Measurements from ENCODE around the gene TMEM250. TPM values are rescaled to one million over a fixed set of nuclear protein-coding genes. Genes with fewer than 3 reads are reported as not detected.

Gene TMEM250
- total RNA-seq, 4 donors from 2014 or later: 23.8 to 31.1 (median 28.4) TPM

DNA sequence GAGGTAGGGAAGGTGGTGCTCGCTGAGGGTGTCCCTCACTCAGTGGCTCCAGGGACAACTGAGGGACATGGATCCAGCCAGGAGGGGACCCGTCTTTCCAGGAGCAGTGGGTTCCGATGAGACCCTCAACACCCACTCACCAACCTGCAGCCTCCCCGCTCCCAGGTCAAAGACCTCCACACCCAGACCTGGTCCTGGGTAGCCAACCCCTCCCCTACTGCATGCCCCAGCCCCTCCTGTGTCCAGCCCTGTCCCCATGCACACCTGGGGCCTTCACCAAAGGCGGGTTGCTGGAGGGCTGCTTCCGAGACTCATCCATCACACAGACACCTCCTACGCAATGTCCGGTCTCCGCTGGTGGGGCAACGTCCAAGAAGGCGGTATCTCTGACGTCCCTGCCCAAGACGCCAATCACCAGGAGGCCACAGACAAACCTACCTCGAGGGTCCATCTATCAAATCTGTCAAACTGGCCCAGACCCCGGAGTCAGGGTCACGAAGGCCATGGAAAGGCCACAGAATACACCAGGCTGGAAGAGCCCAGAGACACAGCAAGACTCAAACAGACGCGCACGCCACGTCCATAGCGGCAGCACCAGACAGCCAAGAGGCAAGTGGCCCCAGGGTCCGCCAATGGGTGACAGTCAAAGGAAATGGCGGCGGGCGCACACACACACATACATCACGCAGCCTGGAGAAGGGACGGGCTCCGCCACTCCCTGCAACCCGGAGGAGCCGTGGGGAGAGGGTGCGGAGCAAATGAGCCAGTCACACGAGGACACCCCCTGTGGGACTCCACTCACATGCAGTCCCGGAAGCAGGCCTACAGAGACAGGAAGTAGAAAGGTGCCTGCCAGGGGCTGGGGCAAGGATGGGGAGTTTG is 34.4 kb downstream of the TMEM250 start:
- no peak for ATAC-seq (ENCODE audit: low FRiP score)
- TF ChIP-seq, protein P1, sequence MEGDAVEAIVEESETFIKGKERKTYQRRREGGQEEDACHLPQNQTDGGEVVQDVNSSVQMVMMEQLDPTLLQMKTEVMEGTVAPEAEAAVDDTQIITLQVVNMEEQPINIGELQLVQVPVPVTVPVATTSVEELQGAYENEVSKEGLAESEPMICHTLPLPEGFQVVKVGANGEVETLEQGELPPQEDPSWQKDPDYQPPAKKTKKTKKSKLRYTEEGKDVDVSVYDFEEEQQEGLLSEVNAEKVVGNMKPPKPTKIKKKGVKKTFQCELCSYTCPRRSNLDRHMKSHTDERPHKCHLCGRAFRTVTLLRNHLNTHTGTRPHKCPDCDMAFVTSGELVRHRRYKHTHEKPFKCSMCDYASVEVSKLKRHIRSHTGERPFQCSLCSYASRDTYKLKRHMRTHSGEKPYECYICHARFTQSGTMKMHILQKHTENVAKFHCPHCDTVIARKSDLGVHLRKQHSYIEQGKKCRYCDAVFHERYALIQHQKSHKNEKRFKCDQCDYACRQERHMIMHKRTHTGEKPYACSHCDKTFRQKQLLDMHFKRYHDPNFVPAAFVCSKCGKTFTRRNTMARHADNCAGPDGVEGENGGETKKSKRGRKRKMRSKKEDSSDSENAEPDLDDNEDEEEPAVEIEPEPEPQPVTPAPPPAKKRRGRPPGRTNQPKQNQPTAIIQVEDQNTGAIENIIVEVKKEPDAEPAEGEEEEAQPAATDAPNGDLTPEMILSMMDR (IDR thresholded peaks at IDR 0.05): no peak
- no peak for DNase-seq (ENCODE audit: low spot score)

DNA sequence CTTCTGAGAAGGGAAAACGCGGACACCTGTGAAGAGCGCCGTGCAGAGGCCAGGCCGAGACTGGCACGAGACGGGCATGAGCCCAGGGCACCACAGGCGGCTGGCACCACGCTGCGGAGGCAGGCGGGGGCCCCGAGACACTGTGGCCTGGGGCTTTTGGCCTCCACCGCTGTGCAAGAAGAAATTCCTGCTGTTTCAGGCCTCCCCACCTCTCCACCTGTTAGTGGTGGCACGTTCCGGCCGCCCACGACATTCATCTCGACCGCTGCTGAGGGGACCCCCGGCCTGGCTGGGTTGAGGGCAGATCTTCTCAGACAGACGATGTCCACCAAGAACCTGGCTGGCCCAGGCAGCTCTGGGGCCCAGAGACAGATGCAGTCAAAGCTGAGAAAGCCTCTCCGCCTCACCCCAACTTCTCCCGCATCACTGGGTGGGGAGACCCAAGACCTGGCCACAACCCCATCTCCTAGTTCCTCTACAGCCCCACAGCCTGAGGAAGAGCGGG is 35.1 kb downstream of the TMEM250 start:
- ATAC-seq (ENCODE audit: low FRiP score) (no peak), DNase-seq (ENCODE audit: low spot score) (no peak)
- TF ChIP-seq, protein P1 (IDR thresholded peaks at IDR 0.05): no peak

DNA sequence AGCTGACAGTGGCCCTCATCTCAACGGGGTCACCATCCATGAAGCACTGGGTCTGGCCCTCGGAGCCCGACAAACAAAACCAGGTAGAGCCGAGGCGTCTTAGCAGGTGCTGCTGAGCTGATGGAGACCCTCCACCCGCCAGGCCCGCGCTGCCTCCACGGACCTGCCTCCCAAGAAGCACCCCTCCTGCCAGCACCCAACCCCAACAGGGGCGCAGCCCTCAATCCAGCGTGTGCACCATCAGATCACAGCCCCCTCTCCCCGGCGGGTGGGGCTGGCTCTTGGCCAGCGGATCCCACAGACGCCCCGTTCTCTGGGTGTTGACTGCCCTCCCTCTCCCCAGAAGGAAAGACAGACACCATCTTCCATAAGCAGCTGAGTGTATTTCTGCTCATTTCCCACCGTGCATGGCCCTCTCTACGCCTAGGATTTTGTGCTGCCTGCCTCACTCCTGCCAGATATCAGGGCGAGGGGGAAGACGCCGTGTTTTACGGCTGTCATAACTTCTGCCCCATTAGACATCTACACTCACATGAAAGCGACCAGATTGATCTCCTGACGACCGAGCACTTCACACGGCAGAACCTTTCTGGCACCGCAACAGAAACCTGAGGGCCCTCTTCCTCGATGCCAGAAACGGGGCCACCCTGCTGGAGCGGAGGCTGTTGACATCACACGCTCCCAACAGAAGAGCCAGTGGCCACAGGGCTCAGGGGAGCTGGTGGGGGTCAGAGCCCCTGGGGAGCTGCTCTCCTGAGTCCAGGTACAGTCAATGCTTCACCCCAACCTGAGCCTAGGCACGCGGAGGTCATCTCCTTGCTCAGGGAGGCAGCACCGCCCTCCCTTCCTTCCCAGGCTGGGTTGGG is 35.9 kb downstream of the TMEM250 start:
- TF ChIP-seq, protein P1 (IDR thresholded peaks at IDR 0.05): no peak
- ATAC-seq (ENCODE audit: low FRiP score): no peak
- DNase-seq (ENCODE audit: low spot score): no peak

DNA sequence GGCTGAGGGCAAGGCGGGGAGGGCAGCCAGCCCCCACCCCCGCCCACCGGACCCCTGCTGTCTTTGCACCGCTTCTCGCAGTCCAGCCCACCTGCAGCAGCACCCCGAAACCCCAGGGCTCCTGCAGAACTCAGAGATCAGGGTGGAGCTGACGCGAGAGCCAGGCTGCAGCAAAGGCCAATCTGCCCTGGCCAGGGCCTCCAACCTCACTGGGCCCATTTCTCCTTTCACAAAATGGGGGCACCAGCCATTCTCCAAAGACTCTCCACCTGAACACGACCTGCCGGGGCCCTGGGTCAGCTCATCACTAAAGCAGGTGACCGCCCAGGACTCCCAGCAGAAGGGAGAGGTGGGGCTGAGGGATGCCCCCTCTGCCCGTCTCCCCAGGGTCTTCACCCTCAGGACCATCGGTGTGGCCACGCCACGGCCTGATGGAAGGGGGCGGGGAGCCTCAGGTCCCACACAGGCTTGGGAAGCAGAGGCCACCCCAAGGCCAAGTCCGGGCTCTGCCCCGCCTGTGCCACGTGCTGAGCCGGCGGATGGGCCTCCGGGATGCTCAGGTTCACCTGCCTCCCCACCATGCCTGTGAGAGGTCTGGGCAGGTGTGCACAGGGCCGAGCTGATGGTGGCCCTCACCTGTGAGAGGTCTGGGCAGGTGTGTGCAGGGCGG is 36.7 kb downstream of the TMEM250 start:
- no peak for ATAC-seq (ENCODE audit: low FRiP score)
- no peak for DNase-seq (ENCODE audit: low spot score)
- TF ChIP-seq, protein P1 (IDR thresholded peaks at IDR 0.05): no peak

DNA sequence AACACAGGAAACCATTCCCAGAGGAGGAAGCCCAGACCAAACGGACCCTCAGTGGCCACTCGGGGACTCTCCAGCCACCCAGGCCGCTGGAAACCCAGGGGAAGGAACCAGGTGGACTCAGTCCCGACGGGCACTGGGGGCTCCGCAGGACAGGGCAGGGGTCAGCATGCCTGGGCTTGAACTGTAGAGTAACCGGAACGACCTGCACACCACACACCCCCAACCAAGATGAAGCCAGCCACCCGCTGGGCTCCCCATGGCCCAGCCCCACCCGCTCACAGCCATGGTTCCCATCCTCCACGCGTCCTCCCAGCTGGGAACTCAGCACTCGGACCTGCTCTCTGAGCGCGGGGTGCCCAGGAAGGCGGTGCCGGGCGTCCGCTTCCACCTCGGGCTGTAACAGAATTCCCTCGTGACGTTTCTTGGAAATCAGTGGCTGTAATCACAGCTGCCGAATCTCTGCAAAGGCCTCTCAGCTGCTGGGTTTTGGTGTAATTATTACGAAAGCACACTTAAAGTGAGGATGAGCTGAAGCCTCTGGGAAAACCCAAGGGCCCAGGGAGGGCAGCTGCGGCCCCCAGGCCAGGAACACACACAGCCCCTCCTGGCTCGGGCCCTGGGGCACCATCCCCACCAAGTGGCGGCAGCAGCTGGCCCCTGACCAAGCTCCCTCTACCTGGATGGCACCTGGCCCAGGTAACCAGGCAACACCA is 37.4 kb downstream of the TMEM250 start:
- TF ChIP-seq, protein P1 (IDR thresholded peaks at IDR 0.05): no peak
- DNase-seq (ENCODE audit: low spot score) (no peak), ATAC-seq (ENCODE audit: low FRiP score) (peak; percentile 19)

DNA sequence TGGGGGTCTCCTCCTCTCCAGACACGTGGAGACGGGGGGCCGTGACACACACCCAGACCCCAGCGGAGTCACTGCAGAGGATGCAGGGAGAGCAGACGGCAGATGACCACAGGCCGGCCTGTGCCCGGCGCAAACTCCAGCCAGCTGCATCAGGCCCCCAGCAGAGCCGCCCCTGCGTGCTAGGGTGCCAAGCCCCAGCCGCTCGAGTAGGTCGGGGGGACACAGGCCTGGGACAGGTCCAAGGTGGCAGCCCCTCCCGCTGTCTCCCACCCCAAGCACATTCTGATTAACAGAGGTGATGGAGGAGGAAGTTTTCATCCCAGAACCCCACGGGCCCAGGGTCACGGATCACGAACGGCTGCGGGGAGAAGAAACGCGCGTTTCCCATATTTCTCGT is 38.0 kb downstream of the TMEM250 start:
- ATAC-seq (ENCODE audit: low FRiP score) (no peak), DNase-seq (ENCODE audit: low spot score) (no peak)
- TF ChIP-seq, protein P1 (IDR thresholded peaks at IDR 0.05): no peak

All from omental fat pad (tissue), 4 donors.